Neural cell (in vitro differentiated cells): Measurements from ENCODE around the gene TMEM98.

Source experiments
- EP300 ChIP-seq: fragments of 450-650 bp; conservative IDR thresholded peaks from 2 replicates; pipeline ENCODE4 v1.6.1; 2014; ENCODE audit warnings: antibody characterized with exemption, mild to moderate bottlenecking, moderate library complexity; ENCODE audit not compliant: poor library complexity, severe bottlenecking
- POLR2AphosphoS5 ChIP-seq: IDR thresholded peaks from 2 replicates; pipeline ENCODE4 v1.6.1; 2012
- RAD21 ChIP-seq: fragments of 450-650 bp; conservative IDR thresholded peaks from 2 replicates; pipeline ENCODE4 v1.6.1; 2014; ENCODE audit warnings: antibody characterized with exemption, mild to moderate bottlenecking, moderate library complexity
- TF ChIP-seq, protein P1 (sequence below): fragments of 450-650 bp; IDR thresholded peaks from 2 replicates; pipeline ENCODE4 v1.5.1; 2014; ENCODE audit warnings: antibody characterized with exemption, mild to moderate bottlenecking, moderate library complexity; ENCODE audit not compliant: poor library complexity, severe bottlenecking

DNA sequence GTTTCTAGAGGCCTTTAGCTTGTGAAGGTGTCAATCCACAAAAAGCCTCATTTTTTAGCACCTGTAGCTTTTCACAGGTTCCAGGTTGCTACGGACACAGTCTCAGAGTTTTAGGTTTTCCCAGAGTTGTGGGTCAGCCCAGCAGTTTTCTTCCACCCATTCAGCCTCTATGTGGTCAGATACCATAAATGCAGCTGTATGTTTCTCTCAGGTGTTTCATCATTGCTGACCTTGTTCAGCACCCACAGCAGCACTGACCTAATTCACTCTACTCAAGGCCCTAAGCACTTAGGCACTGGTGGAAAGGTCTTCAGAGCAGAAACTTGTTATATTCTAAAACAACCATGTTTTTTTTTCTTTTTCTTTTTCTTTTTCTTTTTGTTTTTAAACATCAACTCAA lies 48.7 kb downstream of the TMEM98 start:
- TF ChIP-seq, protein P1, sequence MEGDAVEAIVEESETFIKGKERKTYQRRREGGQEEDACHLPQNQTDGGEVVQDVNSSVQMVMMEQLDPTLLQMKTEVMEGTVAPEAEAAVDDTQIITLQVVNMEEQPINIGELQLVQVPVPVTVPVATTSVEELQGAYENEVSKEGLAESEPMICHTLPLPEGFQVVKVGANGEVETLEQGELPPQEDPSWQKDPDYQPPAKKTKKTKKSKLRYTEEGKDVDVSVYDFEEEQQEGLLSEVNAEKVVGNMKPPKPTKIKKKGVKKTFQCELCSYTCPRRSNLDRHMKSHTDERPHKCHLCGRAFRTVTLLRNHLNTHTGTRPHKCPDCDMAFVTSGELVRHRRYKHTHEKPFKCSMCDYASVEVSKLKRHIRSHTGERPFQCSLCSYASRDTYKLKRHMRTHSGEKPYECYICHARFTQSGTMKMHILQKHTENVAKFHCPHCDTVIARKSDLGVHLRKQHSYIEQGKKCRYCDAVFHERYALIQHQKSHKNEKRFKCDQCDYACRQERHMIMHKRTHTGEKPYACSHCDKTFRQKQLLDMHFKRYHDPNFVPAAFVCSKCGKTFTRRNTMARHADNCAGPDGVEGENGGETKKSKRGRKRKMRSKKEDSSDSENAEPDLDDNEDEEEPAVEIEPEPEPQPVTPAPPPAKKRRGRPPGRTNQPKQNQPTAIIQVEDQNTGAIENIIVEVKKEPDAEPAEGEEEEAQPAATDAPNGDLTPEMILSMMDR, result no peak
- TF ChIP-seq POLR2AphosphoS5, result no peak
- TF ChIP-seq RAD21, result no peak
- no peak for TF ChIP-seq EP300
